ENCODE results near the gene CYP11A1. TPM values are rescaled to one million over a fixed set of nuclear protein-coding genes. Genes with fewer than 3 reads are reported as not detected.
A peak's percentile ranks its signal among the peaks of the same experiment; 100 is the strongest.

The CYP11A1 gene
- total RNA-seq, 1 donor from 2014 or later = not detected

- no peak overlapping the region for H3K4me3 Mint-ChIP-seq
- ChIA-PET POLR2A (no interaction called here), CTCF (no interaction called here)
- DNase-seq (no peak), ATAC-seq (ENCODE audit: low read depth) (no peak)
- peaks cover 6% of the 10 kb centered on the region for H3K27me3 Mint-ChIP-seq
- H3K4me1 Mint-ChIP-seq = peaks cover 19% of the 10 kb centered on the region
- H3K36me3 Mint-ChIP-seq (ENCODE audit: low read depth) = no peaks in the 10 kb centered on the region
- H3K9me3 Mint-ChIP-seq = no peaks in the 10 kb centered on the region
- intact Hi-C loops (cut with micrococcal nuclease) = no loop called here
- no peak overlapping the region for H3K27ac Mint-ChIP-seq
- TF ChIP-seq, protein P1, sequence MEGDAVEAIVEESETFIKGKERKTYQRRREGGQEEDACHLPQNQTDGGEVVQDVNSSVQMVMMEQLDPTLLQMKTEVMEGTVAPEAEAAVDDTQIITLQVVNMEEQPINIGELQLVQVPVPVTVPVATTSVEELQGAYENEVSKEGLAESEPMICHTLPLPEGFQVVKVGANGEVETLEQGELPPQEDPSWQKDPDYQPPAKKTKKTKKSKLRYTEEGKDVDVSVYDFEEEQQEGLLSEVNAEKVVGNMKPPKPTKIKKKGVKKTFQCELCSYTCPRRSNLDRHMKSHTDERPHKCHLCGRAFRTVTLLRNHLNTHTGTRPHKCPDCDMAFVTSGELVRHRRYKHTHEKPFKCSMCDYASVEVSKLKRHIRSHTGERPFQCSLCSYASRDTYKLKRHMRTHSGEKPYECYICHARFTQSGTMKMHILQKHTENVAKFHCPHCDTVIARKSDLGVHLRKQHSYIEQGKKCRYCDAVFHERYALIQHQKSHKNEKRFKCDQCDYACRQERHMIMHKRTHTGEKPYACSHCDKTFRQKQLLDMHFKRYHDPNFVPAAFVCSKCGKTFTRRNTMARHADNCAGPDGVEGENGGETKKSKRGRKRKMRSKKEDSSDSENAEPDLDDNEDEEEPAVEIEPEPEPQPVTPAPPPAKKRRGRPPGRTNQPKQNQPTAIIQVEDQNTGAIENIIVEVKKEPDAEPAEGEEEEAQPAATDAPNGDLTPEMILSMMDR (IDR thresholded peaks at IDR 0.05) = no peak
Measured at GRCh38 chr15:74313889-74314288, 53.6 kb downstream of the CYP11A1 start.

DNA sequence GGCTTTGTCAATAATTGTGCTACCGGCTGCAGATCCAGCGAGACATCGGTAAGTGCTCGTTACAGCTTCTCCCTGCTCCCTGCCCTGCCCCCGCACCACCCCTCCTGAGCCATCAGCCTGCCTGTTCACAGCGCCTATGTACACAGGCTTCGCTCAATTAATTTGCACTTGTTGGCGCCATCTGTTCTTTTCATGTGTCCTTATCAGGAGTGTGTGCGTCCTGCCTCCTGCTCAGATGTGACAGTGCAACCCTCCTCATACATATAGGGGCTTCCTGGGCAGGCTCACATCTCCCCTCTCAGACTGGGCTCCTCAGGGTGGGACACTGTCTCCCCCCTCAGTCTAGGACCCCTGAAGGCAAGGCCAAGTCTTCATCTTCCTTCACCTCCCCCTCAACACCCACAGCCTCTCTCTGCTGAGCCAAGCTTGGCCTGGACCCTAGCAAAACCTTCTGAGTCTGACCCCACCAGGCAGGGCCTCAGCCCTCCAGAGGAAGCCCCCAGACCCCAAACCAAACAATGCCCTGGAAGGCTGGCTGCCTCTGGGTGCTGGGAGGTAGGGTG, 54.9 kb downstream of the CYP11A1 start:
- TF ChIP-seq, protein P1 (IDR thresholded peaks at IDR 0.05) = no peak
- Mint-ChIP-seq H3K9me3 (no peaks in the 10 kb centered on the region), H3K27me3 (peaks cover 10% of the 10 kb centered on the region), H3K36me3 (ENCODE audit: low read depth) (no peaks in the 10 kb centered on the region), H3K4me3 (no peak overlapping the region), H3K27ac (no peak overlapping the region), H3K4me1 (peaks cover 19% of the 10 kb centered on the region)
- ATAC-seq (ENCODE audit: low read depth) (no peak), DNase-seq (no peak)
- ChIA-PET POLR2A (no interaction called here), CTCF (no interaction called here)
- intact Hi-C loops (cut with micrococcal nuclease) = no loop called here

DNA sequence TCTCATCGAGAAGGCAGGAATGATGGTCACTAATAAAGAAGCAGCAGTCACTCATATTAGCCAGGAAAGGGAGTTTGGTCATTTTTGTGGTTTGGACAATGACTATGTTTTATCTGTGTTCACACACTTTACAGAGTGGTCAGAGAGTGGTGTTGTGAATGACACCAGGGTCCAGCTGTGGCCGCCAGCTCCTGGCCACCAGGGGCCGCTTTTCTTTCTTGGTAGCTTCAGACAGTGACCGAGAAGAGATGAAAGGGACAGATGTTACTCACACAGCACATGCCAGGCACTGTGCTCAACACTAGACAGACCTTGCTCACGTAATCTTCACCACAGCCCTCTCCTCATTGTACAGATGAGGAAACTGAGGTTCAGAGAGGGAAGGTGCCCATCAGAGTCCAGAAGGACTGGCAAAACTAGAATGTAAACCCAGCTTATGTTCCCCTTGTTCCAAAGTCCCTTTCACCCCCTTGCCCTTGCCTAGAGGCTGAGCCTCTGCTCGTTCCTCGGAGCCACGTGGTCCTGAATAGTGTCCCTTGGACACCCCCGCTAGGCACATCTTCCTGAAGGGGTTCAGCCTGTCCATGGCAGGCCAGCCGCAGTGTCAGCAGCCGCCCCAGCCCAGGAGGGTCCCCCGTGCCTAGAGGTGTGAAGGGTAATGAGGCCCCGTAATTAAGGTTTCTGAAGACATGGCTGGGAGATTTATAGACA, 55.6 kb downstream of the CYP11A1 start:
- no peaks in the 10 kb centered on the region for H3K9me3 Mint-ChIP-seq
- POLR2A ChIA-PET = no interaction called here
- no peak overlapping the region for H3K27ac Mint-ChIP-seq

GRCh38 chr15:74307827-74308811, 59.3 kb downstream of the CYP11A1 start:
- CTCF ChIA-PET = interaction anchor here (0.8 to 1.4 kb wide), 7 partner anchors 14 to 358 kb away, joined by 3 to 5 read pairs (median 4); no protein-coding TSS in a partner anchor
- Mint-ChIP-seq H3K9me3 (no peaks in the 10 kb centered on the region), H3K36me3 (ENCODE audit: low read depth) (no peaks in the 10 kb centered on the region), H3K27me3 (peaks cover 33% of the 10 kb centered on the region), H3K4me3 (no peak overlapping the region), H3K4me1 (no peaks in the 10 kb centered on the region), H3K27ac (no peak overlapping the region)
- no peak for DNase-seq
- TF ChIP-seq, protein P1 (IDR thresholded peaks at IDR 0.05) = no peak
- peak; percentile 57 for ATAC-seq (ENCODE audit: low read depth)
- POLR2A ChIA-PET = no interaction called here
- intact Hi-C loops (cut with micrococcal nuclease) = no loop called here

More for the DNA sequence above, 55.6 kb downstream of the CYP11A1 start:
- Mint-ChIP-seq H3K27me3 (peaks cover 14% of the 10 kb centered on the region), H3K36me3 (ENCODE audit: low read depth) (no peaks in the 10 kb centered on the region), H3K4me3 (no peak overlapping the region), H3K4me1 (peaks cover 15% of the 10 kb centered on the region)
- TF ChIP-seq, protein P1 (IDR thresholded peaks at IDR 0.05) = no peak
- CTCF ChIA-PET = no interaction called here
- intact Hi-C loops (cut with micrococcal nuclease) = no loop called here
- DNase-seq (no peak), ATAC-seq (ENCODE audit: low read depth) (no peak)
